Keratinocyte (primary cell): Measurements from ENCODE around the gene MYOD1. TPM values are rescaled to one million over a fixed set of nuclear protein-coding genes. Genes with fewer than 3 reads are reported as not detected.

Experiments
- DNase-seq: peaks from one replicate; pipeline ENCODE4 v3.0.0-alpha.2; 2011; ENCODE audit warnings: low read depth, missing footprints, low spot score
- FAIRE-seq: peaks from 2 replicates; lab custom pipeline; 2011; peaks lifted over from hg19 to GRCh38; lab: Jason Lieb, UNC
- H2AFZ ChIP-seq: 2 replicates; pipeline ENCODE4 v1.6.0; 2012; ENCODE audit warnings: low read length, control low read depth, inconsistent platforms; ENCODE audit not compliant: control insufficient read depth
- H3K27ac ChIP-seq: 2 replicates; pipeline ENCODE4 v1.5.1; 2011; ENCODE audit warnings: low read length; ENCODE audit not compliant: control insufficient read depth, insufficient read depth
- H3K27me3 ChIP-seq: 3 replicates; pipeline ENCODE4 v1.6.0; 2011; ENCODE audit warnings: low read length; ENCODE audit not compliant: control insufficient read depth, insufficient read depth; ENCODE audit errors: extremely low read depth
- H3K36me3 ChIP-seq, 2 experiments: 2 replicates in 1 of 2; 3 replicates in 1 of 2; pipeline ENCODE4 v1.5.1; 2011; ENCODE audit warnings: low read length in 2 of 2, mild to moderate bottlenecking in 1 of 2; ENCODE audit not compliant: control insufficient read depth in 2 of 2, insufficient read depth in 2 of 2; ENCODE audit errors: extremely low read depth in 1 of 2
- H3K4me1 ChIP-seq: 3 replicates; pipeline ENCODE4 v1.5.1; 2011; ENCODE audit warnings: low read length; ENCODE audit not compliant: control insufficient read depth, insufficient read depth; ENCODE audit errors: extremely low read depth
- H3K4me2 ChIP-seq: 3 replicates; pipeline ENCODE4 v1.6.0; 2011; ENCODE audit warnings: low read depth, low read length; ENCODE audit not compliant: control insufficient read depth, insufficient read depth; ENCODE audit errors: extremely low read depth
- H3K4me3 ChIP-seq, 3 experiments: fragments of 200-600 bp in 1 of 3; sonication (generic) in 1 of 3; 2 replicates in 2 of 3; 3 replicates in 1 of 3; pipeline ENCODE4 v1.5.1; 2011 to 2016; ENCODE audit warnings: low read length in 3 of 3, mild to moderate bottlenecking in 3 of 3, control low read depth in 2 of 3, inconsistent platforms in 1 of 3, low read depth in 1 of 3, mixed read lengths in 1 of 3, mixed run types in 1 of 3, moderate library complexity in 1 of 3; ENCODE audit not compliant: control insufficient read depth in 2 of 3, insufficient read depth in 2 of 3; ENCODE audit errors: extremely low read depth in 1 of 3
- H3K79me2 ChIP-seq: 2 replicates; pipeline ENCODE4 v1.6.0; 2012; ENCODE audit warnings: low read length; ENCODE audit not compliant: control insufficient read depth, insufficient read depth
- H3K9ac ChIP-seq: 3 replicates; pipeline ENCODE4 v1.6.0; 2011; ENCODE audit warnings: low read length; ENCODE audit not compliant: control insufficient read depth, insufficient read depth; ENCODE audit errors: extremely low read depth
- H3K9me1 ChIP-seq: 3 replicates; pipeline ENCODE4 v1.6.0; 2011; ENCODE audit warnings: low read length; ENCODE audit not compliant: control insufficient read depth, insufficient read depth; ENCODE audit errors: extremely low read depth
- H3K9me3 ChIP-seq: 2 replicates; pipeline ENCODE4 v1.5.1; 2012; ENCODE audit warnings: low read depth, low read length; ENCODE audit not compliant: control insufficient read depth
- H4K20me1 ChIP-seq: 3 replicates; pipeline ENCODE4 v1.6.0; 2011; ENCODE audit warnings: low read length; ENCODE audit not compliant: control insufficient read depth, insufficient read depth; ENCODE audit errors: extremely low read depth
- EZH2 ChIP-seq: IDR thresholded peaks from one replicate; pipeline ENCODE4 v1.6.1; 2012; ENCODE audit warnings: inconsistent platforms, mild to moderate bottlenecking, low read length, moderate library complexity
- dilution Hi-C: fragments of 300-500 bp; cut with MboI; formaldehyde crosslinking; loops from one replicate; pipeline ENCODE4 v1.7.0; 2020; ENCODE audit warnings: low sequenced_read_pairs; ENCODE audit not compliant: extremely low pct_ligation_motif_present
- polyA plus RNA-seq, 5 experiments: library from polyadenylated mRNA; depleted of rRNA in 3 of 5; stranded (reverse) in 3 of 5; stranded (forward) in 1 of 5; unstranded in 1 of 5; fragments of >200 nt; gene quantifications; 1 replicate in 1 of 5; 2 replicates in 3 of 5; 3 replicates in 1 of 5; pipeline versions ENCODE4 v1.2.1 to v1.2.3, GENCODE V29; 2011 to 2012; ENCODE audit warnings: missing spikeins in 2 of 5, low read depth in 1 of 5, low replicate concordance in 1 of 5
- TF ChIP-seq, protein P1 (sequence below), 3 experiments: IDR thresholded peaks in 1 of 3; conservative IDR thresholded peaks in 1 of 3; optimal IDR thresholded peaks in 1 of 3; 2 replicates in 2 of 3; 3 replicates in 1 of 3; pipeline versions ENCODE3 to v1.5.1; 2011; ENCODE audit warnings: low read length in 3 of 3, mild to moderate bottlenecking in 3 of 3, moderate library complexity in 2 of 3, control low read depth in 1 of 3, inconsistent platforms in 1 of 3; ENCODE audit not compliant: insufficient read depth in 2 of 3; ENCODE audit errors: extremely low read depth in 1 of 3

The MYOD1 gene
- polyA plus RNA-seq, 1 donor (not counting 4 experiments of a cell fraction or from before 2014, with no cell fraction given), result not detected

- no peaks in the 10 kb centered on the region for H3K9me1 ChIP-seq
- H3K4me3 ChIP-seq, result no peak overlapping the region
- H2AFZ ChIP-seq, result no peak overlapping the region
- no peak overlapping the region for H3K4me2 ChIP-seq
- no peak for FAIRE-seq
- no peaks in the 10 kb centered on the region for H3K27me3 ChIP-seq
- H3K9me3 ChIP-seq, result no peaks in the 10 kb centered on the region
- no peaks in the 10 kb centered on the region for H3K36me3 ChIP-seq
- H3K27ac ChIP-seq, result no peak overlapping the region
- dilution Hi-C loops, result no loop called here
- no peaks in the 10 kb centered on the region for H3K79me2 ChIP-seq
- TF ChIP-seq, protein P1, sequence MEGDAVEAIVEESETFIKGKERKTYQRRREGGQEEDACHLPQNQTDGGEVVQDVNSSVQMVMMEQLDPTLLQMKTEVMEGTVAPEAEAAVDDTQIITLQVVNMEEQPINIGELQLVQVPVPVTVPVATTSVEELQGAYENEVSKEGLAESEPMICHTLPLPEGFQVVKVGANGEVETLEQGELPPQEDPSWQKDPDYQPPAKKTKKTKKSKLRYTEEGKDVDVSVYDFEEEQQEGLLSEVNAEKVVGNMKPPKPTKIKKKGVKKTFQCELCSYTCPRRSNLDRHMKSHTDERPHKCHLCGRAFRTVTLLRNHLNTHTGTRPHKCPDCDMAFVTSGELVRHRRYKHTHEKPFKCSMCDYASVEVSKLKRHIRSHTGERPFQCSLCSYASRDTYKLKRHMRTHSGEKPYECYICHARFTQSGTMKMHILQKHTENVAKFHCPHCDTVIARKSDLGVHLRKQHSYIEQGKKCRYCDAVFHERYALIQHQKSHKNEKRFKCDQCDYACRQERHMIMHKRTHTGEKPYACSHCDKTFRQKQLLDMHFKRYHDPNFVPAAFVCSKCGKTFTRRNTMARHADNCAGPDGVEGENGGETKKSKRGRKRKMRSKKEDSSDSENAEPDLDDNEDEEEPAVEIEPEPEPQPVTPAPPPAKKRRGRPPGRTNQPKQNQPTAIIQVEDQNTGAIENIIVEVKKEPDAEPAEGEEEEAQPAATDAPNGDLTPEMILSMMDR (optimal IDR thresholded peaks at IDR 0.05 in 1 of 3, IDR thresholded peaks at IDR 0.05 in 1 of 3, conservative IDR thresholded peaks at IDR 0.05 in 1 of 3; ENCODE audit: extremely low read depth in 1 of 3, insufficient read depth in 2 of 3, low read length in 3 of 3), result no peak
- no peak for TF ChIP-seq EZH2
- H3K9ac ChIP-seq, result no peak overlapping the region
- H4K20me1 ChIP-seq, result no peaks in the 10 kb centered on the region
- no peak for DNase-seq
- no peaks in the 10 kb centered on the region for H3K4me1 ChIP-seq
These were observed 48.0 kb downstream of the MYOD1 start for GRCh38 chr11:17767301-17767885.

GRCh38 chr11:17767914-17768313, 48.5 kb downstream of the MYOD1 start:
- Histone ChIP-seq H2AFZ (no peak overlapping the region), H3K79me2 (no peaks in the 10 kb centered on the region), H3K4me3 (no peak overlapping the region), H3K4me2 (no peak overlapping the region), H4K20me1 (no peaks in the 10 kb centered on the region), H3K27me3 (no peaks in the 10 kb centered on the region), H3K9me1 (no peaks in the 10 kb centered on the region), H3K4me1 (no peaks in the 10 kb centered on the region), H3K36me3 (no peaks in the 10 kb centered on the region), H3K9ac (no peak overlapping the region), H3K27ac (no peak overlapping the region), H3K9me3 (no peaks in the 10 kb centered on the region)
- FAIRE-seq (no peak), DNase-seq (no peak)
- dilution Hi-C loops, result no loop called here
- TF ChIP-seq EZH2, result no peak
- TF ChIP-seq, protein P1 (optimal IDR thresholded peaks at IDR 0.05 in 1 of 3, IDR thresholded peaks at IDR 0.05 in 1 of 3, conservative IDR thresholded peaks at IDR 0.05 in 1 of 3; ENCODE audit: extremely low read depth in 1 of 3, insufficient read depth in 2 of 3, low read length in 3 of 3), result no peak
